H7 (cell line): ENCODE results near the gene KIRREL1. TPM values are rescaled to one million over a fixed set of nuclear protein-coding genes. Genes with fewer than 3 reads are reported as not detected.

Experiments
- DNase-seq: peaks from one replicate; pipeline ENCODE4 v3.0.0; 2012
- H3K27me3 ChIP-seq: 2 replicates; pipeline ENCODE4 v1.6.0; 2011; ENCODE audit warnings: mild to moderate bottlenecking, low read length; ENCODE audit not compliant: control insufficient read depth, insufficient read depth
- H3K36me3 ChIP-seq: replicated peaks from 2 replicates; pipeline ENCODE4 v1.5.1; 2011; ENCODE audit warnings: low read length; ENCODE audit not compliant: control insufficient read depth, insufficient read depth
- H3K4me3 ChIP-seq: 2 replicates; pipeline ENCODE4 v1.5.1; 2011; ENCODE audit warnings: low read depth, mild to moderate bottlenecking, control low read depth, low read length, moderate library complexity; ENCODE audit not compliant: insufficient read depth
- total RNA-seq: library from RNA; depleted of rRNA; stranded (reverse); fragments of >200 nt; shearing (Covaris generic); gene quantifications from 2 replicates; pipeline ENCODE4 v1.2.3, GENCODE V29; 2014; rRNA removed

KIRREL1 gene
- 48.2 and 56.5 TPM in 2 replicates for total RNA-seq

- H3K4me3 ChIP-seq = peak within 1 kb of the TSS; percentile 96
Observed at GRCh38 chr1:157993147-157993917, at the start of gene KIRREL1. KIRREL1 (plus strand) TSS chr1:157993645; CDS start chr1:157993677, 32 bp downstream.

GRCh38 chr1:157944663-157945280, 48.7 kb upstream of the KIRREL1 start:
- DNase-seq = no peak
- Histone ChIP-seq H3K4me3 (no peak overlapping the region), H3K36me3 (no peaks in the 10 kb centered on the region), H3K27me3 (no peaks in the 10 kb centered on the region; the same call in 1 of the 2 replicates)

More at GRCh38 chr1:157993147-157993917, at the start of gene KIRREL1:
- DNase-seq = peak; percentile 93
- Histone ChIP-seq H3K36me3 (peaks cover 1% of the 10 kb centered on the region; the same call in 1 of the 2 replicates), H3K27me3 (peaks cover 2% of the 10 kb centered on the region; the same call in 1 of the 2 replicates)

- Histone ChIP-seq H3K4me3 (no peak overlapping the region), H3K27me3 (no peaks in the 10 kb centered on the region), H3K36me3 (no peaks in the 10 kb centered on the region)
- DNase-seq = peak; percentile 75
Observed at GRCh38 chr1:157948312-157949073, 45.0 kb upstream of the KIRREL1 start.

GRCh38 chr1:157949074-157949354, 44.4 kb upstream of the KIRREL1 start:
- DNase-seq = no peak
- Histone ChIP-seq H3K4me3 (no peak overlapping the region), H3K27me3 (no peaks in the 10 kb centered on the region), H3K36me3 (no peaks in the 10 kb centered on the region)

- Histone ChIP-seq H3K36me3 (no peaks in the 10 kb centered on the region), H3K4me3 (no peak overlapping the region), H3K27me3 (no peaks in the 10 kb centered on the region)
- DNase-seq = no peak
Observed at GRCh38 chr1:157951230-157951629, 42.2 kb upstream of the KIRREL1 start.

GRCh38 chr1:157952601-157953000, 40.8 kb upstream of the KIRREL1 start:
- H3K4me3 ChIP-seq = no peak overlapping the region
- no peaks in the 10 kb centered on the region for H3K36me3 ChIP-seq
- no peaks in the 10 kb centered on the region for H3K27me3 ChIP-seq
- no peak for DNase-seq

- no peak overlapping the region for H3K4me3 ChIP-seq
- H3K27me3 ChIP-seq = no peaks in the 10 kb centered on the region; the same call in 1 of the 2 replicates
- no peak for DNase-seq
- no peaks in the 10 kb centered on the region for H3K36me3 ChIP-seq
Observed at GRCh38 chr1:157955221-157955620, 38.2 kb upstream of the KIRREL1 start.

GRCh38 chr1:157955857-157956256, 37.6 kb upstream of the KIRREL1 start:
- no peak for DNase-seq
- Histone ChIP-seq H3K36me3 (no peaks in the 10 kb centered on the region), H3K27me3 (no peaks in the 10 kb centered on the region; the same call in 1 of the 2 replicates), H3K4me3 (no peak overlapping the region)

GRCh38 chr1:157956732-157957131, 36.7 kb upstream of the KIRREL1 start:
- Histone ChIP-seq H3K27me3 (no peaks in the 10 kb centered on the region; the same call in 1 of the 2 replicates), H3K36me3 (no peaks in the 10 kb centered on the region), H3K4me3 (no peak overlapping the region)
- DNase-seq = no peak

- no peak for DNase-seq
- Histone ChIP-seq H3K27me3 (no peaks in the 10 kb centered on the region; the same call in 1 of the 2 replicates), H3K4me3 (no peak overlapping the region), H3K36me3 (no peaks in the 10 kb centered on the region)
Observed at GRCh38 chr1:157958263-157958662, 35.2 kb upstream of the KIRREL1 start.

- DNase-seq = no peak
- Histone ChIP-seq H3K27me3 (no peaks in the 10 kb centered on the region; the same call in 1 of the 2 replicates), H3K36me3 (no peaks in the 10 kb centered on the region), H3K4me3 (no peak overlapping the region)
Observed at GRCh38 chr1:157959750-157960149, 33.7 kb upstream of the KIRREL1 start.

- Histone ChIP-seq H3K36me3 (no peaks in the 10 kb centered on the region), H3K4me3 (no peak overlapping the region), H3K27me3 (no peaks in the 10 kb centered on the region; the same call in 1 of the 2 replicates)
- DNase-seq = peak; percentile 31
Observed at GRCh38 chr1:157960773-157961172, 32.7 kb upstream of the KIRREL1 start.

GRCh38 chr1:157961805-157962762, 31.4 kb upstream of the KIRREL1 start:
- H3K27me3 ChIP-seq = no peaks in the 10 kb centered on the region; the same call in 1 of the 2 replicates
- DNase-seq = no peak
- H3K36me3 ChIP-seq = no peaks in the 10 kb centered on the region
- no peak overlapping the region for H3K4me3 ChIP-seq

GRCh38 chr1:157963713-157964112, 29.7 kb upstream of the KIRREL1 start:
- H3K27me3 ChIP-seq = no peaks in the 10 kb centered on the region; the same call in 1 of the 2 replicates
- H3K36me3 ChIP-seq = no peaks in the 10 kb centered on the region
- peak; percentile 75 for DNase-seq
- no peak overlapping the region for H3K4me3 ChIP-seq
